Adrenal gland (tissue), 12 donors: ENCODE results near the gene PDLIM7. TPM values are rescaled to one million over a fixed set of nuclear protein-coding genes. Genes with fewer than 3 reads are reported as not detected.

Experiments
- DNase-seq, 7 donors: peaks; one replicate each; pipeline ENCODE4 v3.0.0-alpha.2; 2019 to 2020
- H3K27ac ChIP-seq, 5 donors: fragments of 200-600 bp; sonication (generic) in 4 of 5; 1 replicate in 3 of 5; 2 replicates in 2 of 5; pipeline versions ENCODE4 v1.5.1 to v1.8.0; 2016 to 2020; ENCODE audit warnings: mild to moderate bottlenecking in 1 of 5
- H3K27me3 ChIP-seq: fragments of 200-600 bp; 2 replicates; pipeline ENCODE4 v1.8.0; 2021
- H3K36me3 ChIP-seq, 2 donors: fragments of 200-600 bp; replicated peaks in 1 of 2; 1 replicate in 1 of 2; 2 replicates in 1 of 2; pipeline versions ENCODE4 v1.5.1 to v1.8.0; 2018 to 2022
- H3K4me1 ChIP-seq, 2 donors: fragments of 200-600 bp; replicated peaks in 1 of 2; 1 replicate in 1 of 2; 2 replicates in 1 of 2; pipeline versions ENCODE4 v1.5.1 to v1.8.0; 2018 to 2021
- H3K4me3 ChIP-seq, 4 donors: fragments of 200-600 bp; sonication (generic) in 3 of 4; one replicate each; pipeline ENCODE4 v1.5.1; 2016 to 2018
- H3K9me3 ChIP-seq, 3 donors: fragments of 200-600 bp; sonication (generic) in 1 of 3; replicated peaks in 1 of 3; 1 replicate in 2 of 3; 2 replicates in 1 of 3; pipeline versions ENCODE4 v1.5.1 to v1.8.0; 2016 to 2021
- CTCF ChIP-seq, 6 experiments: fragments of 450-650 bp in 4 of 6; fragments of 200-600 bp in 2 of 6; sonication (generic) in 1 of 6; IDR thresholded peaks; 1 replicate in 5 of 6; 2 replicates in 1 of 6; pipeline versions ENCODE4 v1.5.1 to v1.8.0; 2016 to 2021; ENCODE audit warnings: antibody characterized with exemption in 6 of 6, mild to moderate bottlenecking in 2 of 6, moderate library complexity in 1 of 6
- POLR2A ChIP-seq, 2 donors: fragments of 450-650 bp; IDR thresholded peaks; one replicate each; pipeline ENCODE4 v1.6.1; 2017; ENCODE audit warnings: antibody characterized with exemption in 2 of 2, mild to moderate bottlenecking in 2 of 2, moderate library complexity in 1 of 2
- WGBS, 4 donors: extraction: QIAGEN DNeasy Blood & Tissue Kit in 2 of 4; methylation state at CpG; one replicate each; pipeline versions ENCODE4 v1.1.5 to v1.1.7; 2013 to 2017; 5-methylcytosine and 5-hydroxymethylcytosine counted together
- intact Hi-C, 2 donors: fragments of 100-400 bp; cut with DNase I; formaldehyde crosslinking; loops; one replicate each; pipeline versions ENCODE4 v1.14.1 to v1.15.0; 2022 to 2023
- polyA plus RNA-seq, 3 donors: library from polyadenylated mRNA; stranded (reverse); fragments of 200-250 nt in 2 of 3; fragments of 350-450 nt in 1 of 3; fragmentation: Illumina TruSeq in 1 of 3; extraction: RNeasy Lipid Tissue Mini Kit (QIAGEN cat#74804) in 1 of 3; gene quantifications; one replicate each; pipeline ENCODE4 v1.2.3, GENCODE V29; 2013 to 2014
- total RNA-seq, 9 donors: library from RNA; depleted of rRNA in 4 of 9; stranded (reverse); fragments of >200 nt in 4 of 9; fragments of 120-200 nt in 1 of 9; fragmentation: NEBNext Ultra II Directional in 1 of 9; extraction: Animal tissue kit (Norgen Biotek cat#: 25700) in 1 of 9; gene quantifications; one replicate each; pipeline versions ENCODE4 v1.1.0 to v1.2.4, GENCODE V29; 2013 to 2023
- donor health status: healthy with polysubstance abuse.
- donor health status: Bipolar disorder and iron deficiency.
- donor health status: DM: yes; HTN: yes; CAD: no.
- donor health status: DM: no; HTN: no; CAD: no.
- donor health status: DM: no; HTN: no; CAD: no.
- donor health status: DM: yes; HTN: yes; CAD: no.

The PDLIM7 gene
- total and polyA plus RNA-seq, 12 donors = 6.5 to 246 (median 38.9) TPM

GRCh38 chr5:177510567-177511053 is 13.2 kb upstream of the PDLIM7 start:
- Histone ChIP-seq H3K9me3 (no peaks in the 10 kb centered on the region), H3K27ac (peak overlapping the region in 2 of 5 donors; percentile 23 to 92), H3K27me3 (no peaks in the 10 kb centered on the region), H3K4me1 (peaks cover 3 to 5% of the 10 kb centered on the region in 2 donors), H3K4me3 (no peak overlapping the region), H3K36me3 (peaks cover 0 to 50% of the 10 kb centered on the region in 2 donors)
- TF ChIP-seq POLR2A (IDR thresholded peaks at IDR 0.05) (no peak), CTCF (IDR thresholded peaks at IDR 0.05) (no peak)
- intact Hi-C loops = no loop called here
- DNase-seq = peak in 2 of 7 donors; percentile 53 to 60
- 72 to 89% (median 78%) methylated on average over 15 of the region's 15 CpGs for WGBS, 4 donors

- H3K36me3 ChIP-seq = peaks cover 0 to 46% of the 10 kb centered on the region in 2 donors
- no peak for DNase-seq
- TF ChIP-seq POLR2A (IDR thresholded peaks at IDR 0.05) (no peak), CTCF (IDR thresholded peaks at IDR 0.05) (no peak)
- intact Hi-C loops = no loop called here
- no peaks in the 10 kb centered on the region for H3K9me3 ChIP-seq
- 67 to 74% (median 71%) methylated on average over 11 of the region's 11 CpGs for WGBS, 4 donors
- peak overlapping the region; percentile 12 to 92 (median 24) for H3K27ac ChIP-seq
- no peaks in the 10 kb centered on the region for H3K27me3 ChIP-seq
- no peaks in the 10 kb centered on the region for H3K4me1 ChIP-seq
- H3K4me3 ChIP-seq = no peak overlapping the region
Observed at GRCh38 chr5:177509991-177510566, 12.7 kb upstream of the PDLIM7 start.

GRCh38 chr5:177509381-177509951 is 12.1 kb upstream of the PDLIM7 start, which contains the start of gene DOK3:
Gene DOK3 (minus strand): TSS chr5:177509826. CDS start chr5:177509540, 286 bp downstream.
- peaks cover 0 to 40% of the 10 kb centered on the region in 2 donors for H3K36me3 ChIP-seq
- DNase-seq = peak in 3 of 7 donors; percentile 43 to 51 (median 45)
- no peaks in the 10 kb centered on the region for H3K27me3 ChIP-seq
- intact Hi-C loops = no loop called here
- whole genome bisulfite sequencing, 4 donors = 33 to 100% (median 43%) methylated on average over 1 to 20 of the region's 20 CpGs
- H3K4me3 ChIP-seq = peak within 1 kb of the TSS in 1 of 4 donors; percentile 47
- TF ChIP-seq CTCF (IDR thresholded peaks at IDR 0.05) = no peak
- TF ChIP-seq POLR2A (IDR thresholded peaks at IDR 0.05) = no peak
- no peaks in the 10 kb centered on the region for H3K4me1 ChIP-seq
- peak within 1 kb of the TSS; percentile 13 to 92 (median 60) for H3K27ac ChIP-seq
- no peaks in the 10 kb centered on the region for H3K9me3 ChIP-seq

- Histone ChIP-seq H3K36me3 (peaks cover 0 to 34% of the 10 kb centered on the region in 2 donors), H3K27ac (peak overlapping the region in 4 of 5 donors; percentile 51 to 92 (median 64)), H3K4me1 (no peaks in the 10 kb centered on the region), H3K27me3 (no peaks in the 10 kb centered on the region), H3K9me3 (no peaks in the 10 kb centered on the region), H3K4me3 (peak overlapping the region in 1 of 4 donors; percentile 47)
- intact Hi-C loops = no loop called here
- no peak for DNase-seq
- WGBS, 4 donors = 42 to 72% (median 60%) methylated on average over 2 to 8 of the region's 8 CpGs
- TF ChIP-seq POLR2A (IDR thresholded peaks at IDR 0.05) (no peak), CTCF (IDR thresholded peaks at IDR 0.05) (no peak)
Observed at GRCh38 chr5:177508837-177509236, 11.4 kb upstream of the PDLIM7 start.
